WERI-Rb-1 (cell line): ENCODE results near the gene SH3RF3.

ENCODE experiments used
- DNase-seq: peaks from one replicate; pipeline ENCODE4 v3.0.0-alpha.2; 2020
- H3K27ac ChIP-seq: fragments of 250-450 bp; sonication (Bioruptor Pico); 2 replicates; pipeline ENCODE4 v1.5.1; 2020; ENCODE audit warnings: mild to moderate bottlenecking, moderate library complexity
- H3K27me3 ChIP-seq: fragments of 250-450 bp; sonication (Bioruptor Pico); 2 replicates; pipeline ENCODE4 v1.5.1; 2021; ENCODE audit warnings: mild to moderate bottlenecking, low read depth, moderate library complexity; ENCODE audit not compliant: insufficient read depth, severe bottlenecking
- H3K36me3 ChIP-seq: fragments of 250-450 bp; sonication (Bioruptor Pico); 2 replicates; pipeline ENCODE4 v1.5.1; 2020; ENCODE audit warnings: mild to moderate bottlenecking, moderate library complexity
- H3K4me3 ChIP-seq: 2 replicates; pipeline ENCODE4 v1.5.1; 2011; ENCODE audit warnings: low read depth, mild to moderate bottlenecking, control low read depth, low read length
- H3K9me3 ChIP-seq: fragments of 250-450 bp; sonication (Bioruptor Pico); 2 replicates; pipeline ENCODE4 v1.5.1; 2021; ENCODE audit warnings: mild to moderate bottlenecking, moderate library complexity; ENCODE audit not compliant: severe bottlenecking
- TF ChIP-seq, protein P1 (sequence below): IDR thresholded peaks from 2 replicates; pipeline ENCODE4 v1.5.1; 2011; ENCODE audit warnings: low read depth, mild to moderate bottlenecking, control low read depth, inconsistent platforms, low read length

The SH3RF3 gene

DNA sequence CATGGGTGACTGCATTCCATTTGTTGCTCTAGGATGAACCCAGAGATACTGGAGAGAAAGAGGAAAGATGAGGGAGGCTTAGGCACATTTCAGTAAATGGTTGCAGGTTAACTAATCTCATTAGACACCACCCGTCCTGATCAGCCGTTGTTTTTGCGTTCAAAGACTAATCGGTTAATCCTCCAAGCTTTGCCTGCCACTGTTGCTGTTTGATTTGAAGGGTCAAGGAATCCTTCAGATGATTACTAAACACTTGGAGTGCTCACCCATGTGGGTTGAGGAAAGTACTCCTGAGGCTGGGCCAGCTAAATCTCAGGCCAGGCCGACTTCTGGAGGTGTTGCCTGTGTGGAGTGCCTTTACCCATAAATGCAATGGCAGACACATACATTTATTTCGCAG, 8.6 kb downstream of the SH3RF3 start:
- H3K36me3 ChIP-seq = no peaks in the 10 kb centered on the region
- no peak overlapping the region for H3K27ac ChIP-seq
- TF ChIP-seq, protein P1, sequence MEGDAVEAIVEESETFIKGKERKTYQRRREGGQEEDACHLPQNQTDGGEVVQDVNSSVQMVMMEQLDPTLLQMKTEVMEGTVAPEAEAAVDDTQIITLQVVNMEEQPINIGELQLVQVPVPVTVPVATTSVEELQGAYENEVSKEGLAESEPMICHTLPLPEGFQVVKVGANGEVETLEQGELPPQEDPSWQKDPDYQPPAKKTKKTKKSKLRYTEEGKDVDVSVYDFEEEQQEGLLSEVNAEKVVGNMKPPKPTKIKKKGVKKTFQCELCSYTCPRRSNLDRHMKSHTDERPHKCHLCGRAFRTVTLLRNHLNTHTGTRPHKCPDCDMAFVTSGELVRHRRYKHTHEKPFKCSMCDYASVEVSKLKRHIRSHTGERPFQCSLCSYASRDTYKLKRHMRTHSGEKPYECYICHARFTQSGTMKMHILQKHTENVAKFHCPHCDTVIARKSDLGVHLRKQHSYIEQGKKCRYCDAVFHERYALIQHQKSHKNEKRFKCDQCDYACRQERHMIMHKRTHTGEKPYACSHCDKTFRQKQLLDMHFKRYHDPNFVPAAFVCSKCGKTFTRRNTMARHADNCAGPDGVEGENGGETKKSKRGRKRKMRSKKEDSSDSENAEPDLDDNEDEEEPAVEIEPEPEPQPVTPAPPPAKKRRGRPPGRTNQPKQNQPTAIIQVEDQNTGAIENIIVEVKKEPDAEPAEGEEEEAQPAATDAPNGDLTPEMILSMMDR = no peak
- H3K4me3 ChIP-seq = no peak overlapping the region
- no peaks in the 10 kb centered on the region for H3K9me3 ChIP-seq
- peaks cover 3% of the 10 kb centered on the region for H3K27me3 ChIP-seq
- DNase-seq = peak; percentile 80

GRCh38 chr2:109138449-109138848, 9.4 kb downstream of the SH3RF3 start:
- TF ChIP-seq, protein P1 = no peak
- Histone ChIP-seq H3K36me3 (no peaks in the 10 kb centered on the region), H3K27ac (no peak overlapping the region), H3K27me3 (peaks cover 3% of the 10 kb centered on the region), H3K4me3 (no peak overlapping the region), H3K9me3 (no peaks in the 10 kb centered on the region)
- no peak for DNase-seq

GRCh38 chr2:109139002-109139401, 10.0 kb downstream of the SH3RF3 start:
- Histone ChIP-seq H3K9me3 (no peaks in the 10 kb centered on the region), H3K27ac (no peak overlapping the region), H3K27me3 (peaks cover 3% of the 10 kb centered on the region), H3K4me3 (no peak overlapping the region), H3K36me3 (no peaks in the 10 kb centered on the region)
- TF ChIP-seq, protein P1 = no peak
- DNase-seq = no peak

- Histone ChIP-seq H3K27me3 (peaks cover 3% of the 10 kb centered on the region), H3K36me3 (no peaks in the 10 kb centered on the region), H3K9me3 (no peaks in the 10 kb centered on the region), H3K4me3 (no peak overlapping the region), H3K27ac (no peak overlapping the region)
- no peak for DNase-seq
- TF ChIP-seq, protein P1 = no peak
These were observed 10.9 kb downstream of the SH3RF3 start for GRCh38 chr2:109139865-109140396.

GRCh38 chr2:109141006-109141600, 12.1 kb downstream of the SH3RF3 start:
- Histone ChIP-seq H3K27me3 (peaks cover 3% of the 10 kb centered on the region), H3K27ac (no peak overlapping the region), H3K9me3 (no peaks in the 10 kb centered on the region), H3K36me3 (no peaks in the 10 kb centered on the region), H3K4me3 (no peak overlapping the region)
- TF ChIP-seq, protein P1 = no peak
- DNase-seq = no peak
